Calu3 (cell line): ENCODE measurements around the gene LETM1. TPM values are rescaled to one million over a fixed set of nuclear protein-coding genes. Genes with fewer than 3 reads are reported as not detected.

Experiments
- BruUV-seq: library from RNA; stranded (reverse); fragments of 400-500 nt; replicated peaks from 2 replicates; lab custom pipeline; 2021; lab: Mats Ljungman, UMichigan
- CTCF ChIA-PET: fragments of 300-600 bp; sonication (Branson Sonifier 250); formaldehyde crosslinking; loops from one replicate; lab custom pipeline; 2022; ENCODE audit warnings: antibody characterized with exemption; lab: Charles Lee
- DNase-seq: peaks from one replicate; pipeline ENCODE4 v3.0.0; 2022
- H3K27ac Mint-ChIP-seq: one replicate; pipeline ENCODE4 v1.8.0; 2022; ENCODE audit warnings: mixed read lengths; ENCODE audit not compliant: unreplicated experiment
- H3K27me3 Mint-ChIP-seq: one replicate; pipeline ENCODE4 v1.8.0; 2022; ENCODE audit warnings: mixed read lengths; ENCODE audit not compliant: unreplicated experiment
- H3K36me3 Mint-ChIP-seq: one replicate; pipeline ENCODE4 v1.8.0; 2022; ENCODE audit warnings: mild to moderate bottlenecking, moderate library complexity, mixed read lengths; ENCODE audit not compliant: insufficient read depth, unreplicated experiment
- H3K4me1 Mint-ChIP-seq: one replicate; pipeline ENCODE4 v1.8.0; 2022; ENCODE audit warnings: mild to moderate bottlenecking, low read depth, mixed read lengths; ENCODE audit not compliant: unreplicated experiment
- H3K4me3 Mint-ChIP-seq: one replicate; pipeline ENCODE4 v1.8.0; 2022; ENCODE audit warnings: mild to moderate bottlenecking, low read depth, moderate library complexity, mixed read lengths; ENCODE audit not compliant: unreplicated experiment
- H3K9me3 Mint-ChIP-seq: one replicate; pipeline ENCODE4 v1.8.0; 2022; ENCODE audit warnings: low read depth, mixed read lengths; ENCODE audit not compliant: unreplicated experiment
- intact Hi-C: fragments of 100-400 bp; cut with micrococcal nuclease; formaldehyde crosslinking; loops from one replicate; pipeline ENCODE4 v1.10.0; 2022; ENCODE audit not compliant: unreplicated experiment
- total RNA-seq: library from RNA; stranded (reverse); gene quantifications from 2 replicates; pipeline ENCODE4 v1.2.3, GENCODE V29; 2022
- TF ChIP-seq, protein P1 (sequence below): fragments of 200-600 bp; IDR thresholded peaks from one replicate; pipeline ENCODE4 v1.8.0; 2022; ENCODE audit warnings: antibody characterized with exemption; ENCODE audit not compliant: unreplicated experiment

LETM1 gene
- total RNA-seq, 1 experiment from 2014 or later, result 47.2 TPM

DNA sequence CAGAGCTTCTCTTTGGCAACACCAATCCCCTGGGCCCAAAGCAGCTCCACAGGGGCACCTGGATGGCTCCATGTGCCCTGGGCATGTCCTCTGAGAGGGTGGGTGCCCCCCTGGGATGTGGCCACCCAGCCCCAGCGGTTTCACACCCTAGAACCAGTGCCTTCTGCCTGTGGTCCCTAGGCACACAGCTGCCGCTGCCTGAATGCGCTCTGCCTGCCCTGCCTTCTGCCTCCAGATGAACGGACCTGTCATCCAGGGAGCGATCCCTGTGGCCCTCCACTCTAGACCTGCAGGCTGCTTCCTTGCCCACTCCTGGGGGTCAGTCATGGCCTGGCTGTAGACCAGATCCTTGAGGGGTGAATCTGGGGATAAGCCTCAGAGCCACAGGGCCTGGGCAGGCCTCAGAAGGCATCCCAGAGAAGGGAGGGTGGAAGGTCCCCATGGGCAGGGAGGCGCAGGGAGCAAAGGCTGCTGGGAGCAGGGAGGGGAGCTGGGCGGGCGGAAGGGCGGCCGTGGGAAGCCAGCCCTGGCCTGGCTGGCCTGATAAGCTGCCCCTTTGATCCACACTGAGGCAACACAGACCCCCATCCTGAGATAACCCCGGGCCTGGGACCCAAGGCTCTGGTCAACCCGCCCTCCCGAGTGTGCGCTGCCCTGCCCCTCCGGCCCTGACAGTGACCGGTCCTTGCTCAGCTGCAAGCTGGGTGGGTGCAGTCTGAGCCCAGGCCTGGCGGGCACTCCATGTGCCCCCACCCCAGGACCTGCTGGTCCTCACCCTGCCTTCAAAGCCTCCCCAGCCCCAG is 71.0 kb downstream of the LETM1 start:
- BruUV-seq, result no TSS peak
- H3K36me3 Mint-ChIP-seq, result no peaks in the 10 kb centered on the region
- no peak overlapping the region for H3K4me3 Mint-ChIP-seq
- H3K4me1 Mint-ChIP-seq, result no peaks in the 10 kb centered on the region
- TF ChIP-seq, protein P1, sequence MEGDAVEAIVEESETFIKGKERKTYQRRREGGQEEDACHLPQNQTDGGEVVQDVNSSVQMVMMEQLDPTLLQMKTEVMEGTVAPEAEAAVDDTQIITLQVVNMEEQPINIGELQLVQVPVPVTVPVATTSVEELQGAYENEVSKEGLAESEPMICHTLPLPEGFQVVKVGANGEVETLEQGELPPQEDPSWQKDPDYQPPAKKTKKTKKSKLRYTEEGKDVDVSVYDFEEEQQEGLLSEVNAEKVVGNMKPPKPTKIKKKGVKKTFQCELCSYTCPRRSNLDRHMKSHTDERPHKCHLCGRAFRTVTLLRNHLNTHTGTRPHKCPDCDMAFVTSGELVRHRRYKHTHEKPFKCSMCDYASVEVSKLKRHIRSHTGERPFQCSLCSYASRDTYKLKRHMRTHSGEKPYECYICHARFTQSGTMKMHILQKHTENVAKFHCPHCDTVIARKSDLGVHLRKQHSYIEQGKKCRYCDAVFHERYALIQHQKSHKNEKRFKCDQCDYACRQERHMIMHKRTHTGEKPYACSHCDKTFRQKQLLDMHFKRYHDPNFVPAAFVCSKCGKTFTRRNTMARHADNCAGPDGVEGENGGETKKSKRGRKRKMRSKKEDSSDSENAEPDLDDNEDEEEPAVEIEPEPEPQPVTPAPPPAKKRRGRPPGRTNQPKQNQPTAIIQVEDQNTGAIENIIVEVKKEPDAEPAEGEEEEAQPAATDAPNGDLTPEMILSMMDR, result no peak
- DNase-seq, result no peak
- CTCF ChIA-PET, result no interaction called here
- no peak overlapping the region for H3K27ac Mint-ChIP-seq
- no peaks in the 10 kb centered on the region for H3K9me3 Mint-ChIP-seq
- H3K27me3 Mint-ChIP-seq, result no peaks in the 10 kb centered on the region
- intact Hi-C loops, result no loop called here

DNA sequence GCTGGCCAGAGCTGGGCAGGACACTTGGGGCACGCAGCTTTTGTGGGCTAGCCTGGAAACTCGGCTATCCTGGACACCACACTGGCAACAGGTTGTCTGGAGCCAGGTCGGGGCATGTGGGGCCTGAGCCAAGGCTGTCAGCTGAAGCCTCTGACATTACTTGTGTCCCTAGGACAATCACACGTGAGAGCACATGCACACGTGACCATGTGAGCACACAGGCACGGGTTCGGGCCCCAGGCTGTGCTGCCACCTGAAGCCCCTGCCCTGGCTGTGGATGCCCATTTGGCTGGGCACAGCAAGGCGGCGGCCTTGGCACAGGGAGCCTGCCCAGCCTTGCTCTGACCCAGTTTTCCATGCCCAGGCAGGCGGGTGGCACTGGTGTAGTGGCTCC is 71.6 kb downstream of the LETM1 start:
- no peak overlapping the region for H3K4me3 Mint-ChIP-seq
- no peak for DNase-seq
- H3K4me1 Mint-ChIP-seq, result no peaks in the 10 kb centered on the region
- BruUV-seq, result no TSS peak
- no peaks in the 10 kb centered on the region for H3K36me3 Mint-ChIP-seq
- intact Hi-C loops, result no loop called here
- TF ChIP-seq, protein P1, result no peak
- CTCF ChIA-PET, result no interaction called here
- no peak overlapping the region for H3K27ac Mint-ChIP-seq
- H3K9me3 Mint-ChIP-seq, result no peaks in the 10 kb centered on the region
- no peaks in the 10 kb centered on the region for H3K27me3 Mint-ChIP-seq

DNA sequence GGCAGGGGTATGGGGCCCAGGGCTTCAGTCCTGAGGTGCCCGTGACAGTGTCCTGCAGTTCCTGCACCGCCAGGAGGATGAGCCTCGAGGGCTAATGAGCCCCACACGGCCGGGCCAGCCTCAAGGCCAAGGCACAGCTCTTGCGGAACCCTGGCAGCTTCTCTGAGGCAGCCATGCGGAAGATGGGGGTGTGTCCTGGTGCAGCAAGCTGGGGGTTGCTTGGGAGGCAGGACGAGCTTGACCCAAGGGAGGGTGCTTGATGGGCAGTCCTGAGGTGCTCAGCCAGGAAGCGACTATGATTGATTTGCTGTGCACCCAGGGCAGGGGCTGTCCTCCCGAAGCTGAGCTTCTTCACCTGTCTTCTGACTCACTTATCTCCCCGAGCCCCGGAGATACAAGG is 72.0 kb downstream of the LETM1 start:
- no peaks in the 10 kb centered on the region for H3K36me3 Mint-ChIP-seq
- no TSS peak for BruUV-seq
- intact Hi-C loops, result no loop called here
- no peaks in the 10 kb centered on the region for H3K27me3 Mint-ChIP-seq
- no peaks in the 10 kb centered on the region for H3K4me1 Mint-ChIP-seq
- DNase-seq, result no peak
- H3K27ac Mint-ChIP-seq, result no peak overlapping the region
- CTCF ChIA-PET, result interaction anchor here (0.6 kb wide), 1 partner anchor 26 kb away, joined by 3 read pairs; no protein-coding TSS in a partner anchor
- TF ChIP-seq, protein P1, result no peak
- no peaks in the 10 kb centered on the region for H3K9me3 Mint-ChIP-seq
- H3K4me3 Mint-ChIP-seq, result no peak overlapping the region

DNA sequence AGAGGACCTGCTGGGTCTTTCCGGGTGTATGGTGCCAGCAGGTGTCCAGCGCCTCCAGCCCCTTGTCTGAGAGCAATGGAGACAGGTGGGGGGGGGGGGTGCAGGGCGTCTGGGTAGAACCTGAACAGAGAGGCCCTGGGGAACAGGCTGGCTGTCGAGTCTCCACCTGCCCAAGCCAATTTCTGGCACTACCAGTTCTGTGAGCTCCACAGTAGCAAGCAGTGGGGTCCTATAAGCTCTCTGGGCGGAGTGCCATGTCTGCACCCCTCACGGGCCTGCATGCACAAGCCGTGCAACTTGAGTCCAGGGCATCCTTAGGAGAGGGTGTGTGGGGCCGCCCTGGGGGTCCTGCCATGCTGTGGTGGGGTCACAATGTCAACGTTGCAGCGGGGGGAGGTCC is 72.9 kb downstream of the LETM1 start:
- BruUV-seq, result no TSS peak
- Mint-ChIP-seq H3K27ac (no peak overlapping the region), H3K27me3 (no peaks in the 10 kb centered on the region), H3K9me3 (no peaks in the 10 kb centered on the region), H3K4me1 (no peaks in the 10 kb centered on the region), H3K4me3 (no peak overlapping the region), H3K36me3 (no peaks in the 10 kb centered on the region)
- intact Hi-C loops, result no loop called here
- DNase-seq, result no peak
- CTCF ChIA-PET, result no interaction called here
- TF ChIP-seq, protein P1, result no peak
